Measurements from ENCODE around the gene MZT2A. TPM values are rescaled to one million over a fixed set of nuclear protein-coding genes. Genes with fewer than 3 reads are reported as not detected.
"Not testable (repeated sequence)": the region's sequence is repeated elsewhere in the genome, so short reads cannot be mapped to it uniquely, and the experiment has no call there.

Gene MZT2A
- total RNA-seq, 2 donors from 2014 or later: 71.2 to 162 TPM

- not testable (repeated sequence) for ATAC-seq
Observed at GRCh38 chr2:131483981-131484820, 8.0 kb downstream of the MZT2A start.

GRCh38 chr2:131482506-131483155 lies 9.6 kb downstream of the MZT2A start:
- not testable (repeated sequence) for H3K36me3 Mint-ChIP-seq, ATAC-seq, H3K9me3 Mint-ChIP-seq
- DNase-seq (ENCODE audit: low spot score in 2 of 2): peak in 1 of 2 donors; percentile 14
- peak overlapping the region in 1 of 2 donors; percentile 36 for H3K27ac Mint-ChIP-seq

More at GRCh38 chr2:131483981-131484820, 8.0 kb downstream of the MZT2A start:
- H3K27ac Mint-ChIP-seq, H3K9me3 Mint-ChIP-seq: not testable (repeated sequence)
- DNase-seq (ENCODE audit: low spot score in 2 of 2): peak in 1 of 2 donors; percentile 31
- H3K36me3 Mint-ChIP-seq: peaks cover 0 to 12% of the 10 kb centered on the region in 2 donors

- not testable (repeated sequence) for H3K36me3 Mint-ChIP-seq; DNase-seq (ENCODE audit: low spot score in 2 of 2); H3K9me3 Mint-ChIP-seq; ATAC-seq
- peak overlapping the region in 1 of 2 donors; percentile 44 for H3K27ac Mint-ChIP-seq
Observed at GRCh38 chr2:131480351-131480750, 11.8 kb downstream of the MZT2A start.

GRCh38 chr2:131478850-131479461 lies 13.2 kb downstream of the MZT2A start:
- H3K36me3 Mint-ChIP-seq; H3K27ac Mint-ChIP-seq; DNase-seq (ENCODE audit: low spot score in 2 of 2); H3K9me3 Mint-ChIP-seq: not testable (repeated sequence)
- ATAC-seq: peak; percentile 28 to 47

DNA sequence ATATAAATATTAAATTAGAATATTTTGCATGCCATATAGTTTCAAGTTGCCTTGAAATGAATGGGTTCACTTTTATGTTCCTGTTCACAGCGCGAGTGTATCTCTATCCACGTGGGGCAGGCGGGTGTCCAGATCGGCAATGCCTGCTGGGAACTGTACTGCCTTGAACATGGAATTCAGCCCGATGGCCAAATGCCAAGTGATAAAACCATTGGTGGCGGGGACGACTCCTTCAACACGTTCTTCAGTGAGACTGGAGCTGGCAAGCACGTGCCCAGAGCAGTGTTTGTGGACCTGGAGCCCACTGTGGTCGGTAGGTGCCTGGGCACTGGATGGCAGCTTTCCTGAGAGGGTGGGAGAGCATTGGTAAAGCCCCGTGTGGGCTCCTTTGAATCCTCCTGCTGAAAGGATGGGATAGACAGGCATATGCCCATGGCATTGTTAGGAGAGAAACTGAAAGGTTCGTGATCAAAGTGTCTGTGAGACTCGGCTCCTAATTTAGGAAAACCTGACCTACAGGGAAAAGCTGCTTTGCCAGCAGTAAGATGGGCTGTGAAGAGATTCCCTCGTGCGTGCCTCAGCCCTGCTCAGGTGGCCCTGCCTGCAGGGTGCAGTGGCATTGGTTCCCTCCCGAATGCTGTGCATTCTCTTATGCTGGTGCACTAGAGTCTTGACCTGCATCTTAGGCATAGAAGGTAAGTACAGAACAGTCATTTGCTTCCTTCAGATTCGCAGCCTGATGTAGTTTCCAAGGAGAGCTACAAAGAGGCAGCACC lies 13.9 kb downstream of the MZT2A start:
- not testable (repeated sequence) for H3K27ac Mint-ChIP-seq; DNase-seq (ENCODE audit: low spot score in 2 of 2); H3K36me3 Mint-ChIP-seq; H3K9me3 Mint-ChIP-seq
- ATAC-seq: peak in 1 of 2 donors; percentile 3

GRCh38 chr2:131477227-131477626 lies 15.0 kb downstream of the MZT2A start:
- ATAC-seq; DNase-seq (ENCODE audit: low spot score in 2 of 2); H3K9me3 Mint-ChIP-seq; H3K36me3 Mint-ChIP-seq; H3K27ac Mint-ChIP-seq: not testable (repeated sequence)

DNA sequence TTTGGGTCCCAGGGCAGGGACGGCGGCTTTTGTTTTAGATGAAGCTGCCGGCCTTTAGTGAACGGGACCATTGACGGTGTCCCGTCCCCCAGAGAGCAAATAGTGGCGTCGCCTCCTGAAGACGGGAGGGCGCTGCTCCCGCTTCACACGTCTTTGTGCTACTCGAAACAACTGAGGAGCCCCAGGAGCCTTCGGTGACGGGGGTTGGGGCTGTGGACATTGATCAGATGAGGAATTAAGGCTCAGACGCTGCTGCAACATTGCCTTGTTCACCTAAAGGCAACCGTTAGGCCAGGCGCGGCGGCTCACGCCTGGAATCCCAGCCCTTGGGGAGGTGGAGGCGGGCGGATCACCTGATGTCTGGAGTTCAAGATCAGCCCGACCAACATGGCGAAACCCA lies 15.8 kb downstream of the MZT2A start:
- DNase-seq (ENCODE audit: low spot score in 2 of 2); ATAC-seq; H3K36me3 Mint-ChIP-seq; H3K27ac Mint-ChIP-seq; H3K9me3 Mint-ChIP-seq: not testable (repeated sequence)

DNA sequence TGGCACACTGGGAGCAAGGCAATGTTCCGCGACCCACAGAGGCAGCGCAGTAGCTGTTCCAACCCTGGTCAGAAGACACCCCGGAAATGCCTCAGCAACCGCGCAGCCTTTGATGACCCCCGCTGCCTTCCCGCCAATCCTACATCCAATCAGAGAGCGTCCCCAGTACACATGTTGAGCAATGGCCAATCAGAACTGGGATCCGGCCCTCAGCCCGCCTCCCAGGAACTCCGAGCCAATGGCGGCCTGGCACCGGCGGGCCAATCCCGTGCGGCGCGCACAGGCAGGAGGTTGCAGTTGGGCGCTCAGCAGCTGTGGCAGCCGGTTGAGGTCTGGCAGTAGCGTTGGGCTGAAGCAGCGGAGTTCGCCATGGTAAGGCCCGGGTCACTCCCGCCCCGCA lies 16.4 kb downstream of the MZT2A start, which contains the start of gene TUBA3D:
TSS of gene TUBA3D (plus strand) at position 289 of the 400 bp plus-strand sequence. CDS start at position 370, 81 bp downstream.
- H3K27ac Mint-ChIP-seq: peak within 1 kb of the TSS in 1 of 2 donors; percentile 74
- DNase-seq (ENCODE audit: low spot score in 2 of 2) (no peak), ATAC-seq (no peak)
- no peaks in the 10 kb centered on the region for H3K36me3 Mint-ChIP-seq
- H3K9me3 Mint-ChIP-seq: no peaks in the 10 kb centered on the region

DNA sequence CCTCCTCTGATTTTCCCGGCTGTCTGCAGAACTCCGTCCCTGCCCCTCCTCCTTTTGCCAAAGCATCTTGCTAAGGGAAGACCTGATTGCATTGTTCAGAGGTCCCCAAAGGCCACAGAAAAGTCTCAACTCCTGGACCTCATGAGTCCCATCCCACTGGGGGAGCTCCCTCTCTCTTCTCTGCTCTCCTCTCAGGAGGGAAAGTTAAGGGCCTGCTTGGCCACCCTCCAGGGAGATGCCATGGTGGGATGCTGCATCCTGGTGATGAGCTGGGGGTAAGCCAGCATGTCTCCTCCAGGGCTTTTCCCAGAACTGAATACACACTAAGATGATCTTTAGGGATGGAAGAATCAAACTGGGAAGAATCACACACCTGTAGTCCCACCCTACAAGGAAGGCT lies 18.9 kb downstream of the MZT2A start:
- H3K27ac Mint-ChIP-seq; ATAC-seq; DNase-seq (ENCODE audit: low spot score in 2 of 2); H3K9me3 Mint-ChIP-seq; H3K36me3 Mint-ChIP-seq: not testable (repeated sequence)

GRCh38 chr2:131471624-131472023 lies 20.6 kb downstream of the MZT2A start:
- not testable (repeated sequence) for ATAC-seq; H3K9me3 Mint-ChIP-seq; H3K27ac Mint-ChIP-seq; DNase-seq (ENCODE audit: low spot score in 2 of 2); H3K36me3 Mint-ChIP-seq

GRCh38 chr2:131470944-131471343 lies 21.3 kb downstream of the MZT2A start:
- not testable (repeated sequence) for H3K27ac Mint-ChIP-seq; ATAC-seq; H3K36me3 Mint-ChIP-seq; H3K9me3 Mint-ChIP-seq; DNase-seq (ENCODE audit: low spot score in 2 of 2)

DNA sequence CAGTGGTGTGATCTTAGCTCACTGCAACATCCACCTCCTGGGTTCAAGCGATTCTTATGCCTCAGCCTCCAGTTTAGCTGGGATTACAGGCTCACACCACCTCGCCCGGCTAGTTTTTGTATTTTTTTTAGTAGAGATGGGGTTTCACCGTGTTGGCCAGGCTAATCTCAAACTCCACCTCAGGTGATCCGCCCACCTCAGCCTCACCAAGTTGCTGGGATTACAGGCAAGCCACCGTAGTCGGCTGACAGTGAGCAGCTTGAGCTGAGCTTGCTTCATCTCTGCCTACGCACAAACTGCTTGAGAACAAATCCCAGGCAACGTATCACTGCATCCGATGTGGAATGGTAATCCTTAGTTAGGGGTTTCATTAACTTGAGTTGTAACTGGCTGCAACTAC lies 24.5 kb downstream of the MZT2A start:
- ATAC-seq, H3K36me3 Mint-ChIP-seq, H3K27ac Mint-ChIP-seq: not testable (repeated sequence)

DNA sequence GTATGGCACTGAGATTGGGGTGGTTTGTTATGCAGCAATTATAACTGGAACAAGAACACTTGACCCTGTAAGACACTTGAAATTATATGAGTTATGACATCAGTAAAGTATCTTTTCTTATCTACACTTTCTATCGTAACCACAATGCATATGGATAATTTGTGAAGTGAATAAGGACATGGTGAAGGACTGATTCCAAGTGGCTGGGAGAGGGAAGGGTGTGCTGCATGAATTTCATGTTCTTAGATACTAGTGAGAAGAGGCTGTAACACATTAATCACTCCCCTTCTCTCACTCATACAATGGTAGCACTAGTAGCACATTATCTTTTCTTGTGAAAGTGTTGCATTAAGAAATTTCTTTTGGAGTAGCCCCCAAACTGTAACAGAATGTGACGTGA lies 37.3 kb downstream of the MZT2A start:
- not testable (repeated sequence) for H3K36me3 Mint-ChIP-seq; H3K9me3 Mint-ChIP-seq; DNase-seq (ENCODE audit: low spot score in 2 of 2); ATAC-seq; H3K27ac Mint-ChIP-seq

More for the DNA sequence above, 24.5 kb downstream of the MZT2A start:
- not testable (repeated sequence) for DNase-seq (ENCODE audit: low spot score in 2 of 2); H3K9me3 Mint-ChIP-seq

DNA sequence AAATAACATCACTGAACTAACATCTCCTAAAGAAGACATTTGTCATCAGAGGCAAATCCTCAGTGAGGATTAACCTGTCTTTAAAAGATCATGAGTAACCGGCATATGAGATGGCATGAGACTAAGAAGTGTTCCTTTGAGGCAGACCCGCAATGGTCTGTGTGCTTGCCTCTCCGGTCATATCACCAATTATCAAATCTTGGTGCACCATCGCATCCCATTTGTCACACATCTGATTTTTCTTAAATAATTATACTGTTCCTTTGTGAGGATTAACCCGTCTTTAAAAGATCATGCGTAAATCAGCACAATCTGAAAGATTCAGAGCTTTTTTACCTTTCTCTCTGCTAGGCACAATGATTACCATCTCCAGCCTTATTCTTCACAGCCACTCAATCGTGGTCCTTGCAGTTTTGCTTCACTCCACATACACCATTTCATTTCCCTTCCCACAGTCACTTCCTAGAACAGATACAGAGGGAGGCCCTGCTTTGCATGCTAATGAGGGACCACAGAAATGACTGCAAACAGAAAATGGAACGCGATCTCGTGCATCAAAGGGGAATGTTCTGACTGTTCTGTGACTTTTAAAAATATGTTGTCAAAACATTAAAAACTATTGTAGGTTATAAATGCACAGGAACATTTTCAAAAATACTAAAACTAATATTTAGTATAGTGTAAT lies 40.8 kb downstream of the MZT2A start:
- not testable (repeated sequence) for H3K27ac Mint-ChIP-seq; H3K36me3 Mint-ChIP-seq; DNase-seq (ENCODE audit: low spot score in 2 of 2); H3K9me3 Mint-ChIP-seq
- peak; percentile 73 to 98 for ATAC-seq

DNA sequence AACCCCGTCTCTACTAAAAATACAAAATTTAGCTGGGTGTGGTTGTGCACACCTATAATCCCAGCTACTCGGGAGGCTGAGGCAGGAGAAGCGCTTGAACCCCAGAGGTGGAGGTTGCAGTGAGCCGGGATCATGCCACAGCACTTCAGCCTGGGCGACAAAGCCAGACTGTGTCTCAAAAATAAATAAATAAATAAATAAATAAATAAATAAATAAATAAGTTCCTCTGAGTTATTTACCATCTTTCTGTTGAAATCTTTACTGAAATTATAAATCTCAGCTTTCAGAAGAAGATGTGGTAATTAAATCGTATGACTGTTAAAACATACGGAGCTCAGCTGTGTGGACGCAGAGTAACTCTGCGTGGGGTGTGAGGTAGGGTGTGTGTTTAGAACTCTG lies 44.2 kb downstream of the MZT2A start:
- not testable (repeated sequence) for DNase-seq (ENCODE audit: low spot score in 2 of 2); H3K27ac Mint-ChIP-seq; H3K36me3 Mint-ChIP-seq; ATAC-seq; H3K9me3 Mint-ChIP-seq

DNA sequence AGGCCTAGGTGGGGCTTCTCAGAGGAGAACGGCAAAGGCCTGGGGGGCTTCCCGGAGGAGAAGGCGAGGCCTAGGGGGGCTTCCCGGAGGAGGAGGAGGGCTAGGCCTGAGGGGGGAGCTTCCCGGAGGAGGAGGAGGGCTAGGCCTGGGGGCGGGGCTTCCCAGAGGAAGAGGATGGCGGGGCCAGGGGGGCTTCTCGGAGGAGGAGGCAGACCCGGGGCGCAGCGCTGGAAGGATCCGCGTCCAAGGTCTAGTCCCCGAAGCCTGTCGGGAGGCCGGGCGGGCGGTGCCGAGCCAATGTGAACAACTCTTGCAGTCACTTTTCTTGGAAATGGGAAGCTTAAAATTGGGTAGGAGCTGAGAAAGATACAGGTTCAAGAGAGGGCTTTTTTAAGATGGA lies 46.3 kb downstream of the MZT2A start:
- no peak overlapping the region for H3K27ac Mint-ChIP-seq
- DNase-seq (ENCODE audit: low spot score in 2 of 2) (no peak), ATAC-seq (no peak)
- H3K9me3 Mint-ChIP-seq: no peaks in the 10 kb centered on the region
- no peaks in the 10 kb centered on the region for H3K36me3 Mint-ChIP-seq
